Measurements from ENCODE around the gene PPIG. TPM values are rescaled to one million over a fixed set of nuclear protein-coding genes. Genes with fewer than 3 reads are reported as not detected.
A peak's percentile ranks its signal among the peaks of the same experiment; 100 is the strongest.

PPIG gene
- total and polyA plus RNA-seq, 2 experiments from 2014 or later: 40.7 to 157 TPM

GRCh38 chr2:169683425-169684134, 99.4 kb downstream of the PPIG start:
- TF ChIP-seq NANOG (IDR thresholded peaks at IDR 0.05; ENCODE audit: borderline replicate concordance) (no peak), ZNF462 (CRISPR knock-in tag; IDR thresholded peaks at IDR 0.05) (no peak), ZNF114 (CRISPR knock-in tag; IDR thresholded peaks at IDR 0.05) (no peak), JUNB (IDR thresholded peaks at IDR 0.05; ENCODE audit: unreplicated experiment) (no peak), STAT1 (IDR thresholded peaks at IDR 0.05; ENCODE audit: unreplicated experiment) (no peak), EZH2 (IDR thresholded peaks at IDR 0.05; ENCODE audit: low read depth, unreplicated experiment) (no peak), REST (IDR thresholded peaks at IDR 0.05; ENCODE audit: unreplicated experiment) (no peak), POLR2AphosphoS5 (IDR thresholded peaks at IDR 0.05; ENCODE audit: low read depth) (no peak), ZNF331 (CRISPR knock-in tag; IDR thresholded peaks at IDR 0.05; ENCODE audit: low read depth) (no peak), CTCF (conservative IDR thresholded peaks at IDR 0.05; ENCODE audit: low read depth in 2 of 2) (no peak), EZH2phosphoT487 (IDR thresholded peaks at IDR 0.05; ENCODE audit: unreplicated experiment) (no peak), CREB1 (CRISPR knock-in tag; IDR thresholded peaks at IDR 0.05; ENCODE audit: low read depth) (no peak), ETS1 (IDR thresholded peaks at IDR 0.05) (no peak)
- H3K9me2 ChIP-seq (ENCODE audit: insufficient read depth): no peaks in the 10 kb centered on the region
- peaks cover 23% of the 10 kb centered on the region for H3K4me1 ChIP-seq (ENCODE audit: insufficient read depth)
- no peak overlapping the region for H3K27ac Mint-ChIP-seq
- H3K27ac ChIP-seq (ENCODE audit: low read depth): no peak overlapping the region
- no peak for DNase-seq (ENCODE audit: low spot score)
- peaks cover 14% of the 10 kb centered on the region for H3K36me3 Mint-ChIP-seq (ENCODE audit: low read depth)
- H3K4me1 Mint-ChIP-seq: peaks cover 10% of the 10 kb centered on the region
- H2AFZ ChIP-seq: no peak overlapping the region
- no peaks in the 10 kb centered on the region for H3F3A ChIP-seq (replicated peaks; ENCODE audit: low read depth)
- H4K20me1 ChIP-seq (replicated peaks; ENCODE audit: insufficient read depth): no peaks in the 10 kb centered on the region
- H3K36me3 ChIP-seq (ENCODE audit: insufficient read depth): no peaks in the 10 kb centered on the region
- H3K79me2 ChIP-seq (replicated peaks; ENCODE audit: insufficient read depth): no peaks in the 10 kb centered on the region
- H3K4me3 Mint-ChIP-seq: no peak overlapping the region
- H3K4me3 ChIP-seq: no peak overlapping the region
- ATAC-seq: peak; percentile 63
- peaks cover 8% of the 10 kb centered on the region for H3K9me3 Mint-ChIP-seq
- 0 out of 2 replicates have a peak overlapping the region, but pooled peaks have one; percentile 5 for H3K4me2 ChIP-seq
- H3K27me3 Mint-ChIP-seq (ENCODE audit: insufficient read depth, low read depth, poor library complexity): no peaks in the 10 kb centered on the region
- H3K27me3 ChIP-seq (ENCODE audit: insufficient read depth): no peaks in the 10 kb centered on the region

All from GM23338 (cell line).